Breast epithelium (tissue), 4 donors: ENCODE results near the gene DIPK1C. TPM values are rescaled to one million over a fixed set of nuclear protein-coding genes. Genes with fewer than 3 reads are reported as not detected.

Experiments
- DNase-seq, 2 donors: peaks; one replicate each; pipeline ENCODE4 v3.0.0-alpha.2; 2019; ENCODE audit warnings: low spot score in 2 of 2
- H3K27ac ChIP-seq, 2 donors: fragments of 200-600 bp; sonication (generic) in 1 of 2; one replicate each; pipeline ENCODE4 v1.5.1; 2016 to 2019; ENCODE audit warnings: mild to moderate bottlenecking in 1 of 2
- H3K27me3 ChIP-seq, 2 donors: fragments of 200-600 bp; sonication (generic) in 1 of 2; one replicate each; pipeline versions ENCODE4 v1.5.1 to v1.6.0; 2017 to 2019; ENCODE audit warnings: control low read depth in 1 of 2, mild to moderate bottlenecking in 1 of 2
- H3K36me3 ChIP-seq: fragments of 200-600 bp; one replicate; pipeline ENCODE4 v1.5.1; 2019
- H3K4me1 ChIP-seq, 2 donors: fragments of 200-600 bp; sonication (generic); one replicate each; pipeline ENCODE4 v1.5.1; 2016 to 2019; ENCODE audit warnings: control low read depth in 1 of 2
- H3K4me3 ChIP-seq, 3 donors: fragments of 200-600 bp; sonication (generic); 1 replicate in 2 of 3; 2 replicates in 1 of 3; pipeline ENCODE4 v1.5.1; 2016 to 2019; ENCODE audit warnings: mild to moderate bottlenecking in 3 of 3, moderate library complexity in 2 of 3
- H3K9me3 ChIP-seq, 2 donors: fragments of 200-600 bp; sonication (generic) in 1 of 2; one replicate each; pipeline ENCODE4 v1.5.1; 2016 to 2019; ENCODE audit warnings: control low read depth in 1 of 2
- CTCF ChIP-seq, 3 donors: fragments of 450-650 bp; IDR thresholded peaks; one replicate each; pipeline ENCODE4 v1.5.1; 2016 to 2017; ENCODE audit warnings: antibody characterized with exemption in 3 of 3, mild to moderate bottlenecking in 3 of 3, moderate library complexity in 3 of 3
- POLR2A ChIP-seq: fragments of 450-650 bp; IDR thresholded peaks from one replicate; pipeline ENCODE4 v1.6.1; 2016; ENCODE audit warnings: antibody characterized with exemption, mild to moderate bottlenecking, moderate library complexity
- POLR2AphosphoS5 ChIP-seq, 3 donors: sonication (generic); formaldehyde crosslinking; IDR thresholded peaks; one replicate each; pipeline ENCODE4 v1.6.1; 2017; ENCODE audit warnings: antibody characterized with exemption in 3 of 3
- intact Hi-C: fragments of 100-400 bp; cut with DNase I; formaldehyde crosslinking; loops from one replicate; pipeline ENCODE4 v1.15.1; 2023; ENCODE audit warnings: low total_unique reads
- total RNA-seq, 3 donors: library from RNA; depleted of rRNA; stranded (reverse); fragments of >200 nt; gene quantifications; one replicate each; pipeline ENCODE4 v1.1.0, GENCODE V29; 2016

DIPK1C gene
- total RNA-seq, 3 donors from 2014 or later = 0.16 TPM; not detected in 2

- H3K27ac ChIP-seq = no peak overlapping the region
- H3K4me1 ChIP-seq = no peaks in the 10 kb centered on the region
- H3K9me3 ChIP-seq = no peaks in the 10 kb centered on the region
- no peak for DNase-seq
- TF ChIP-seq POLR2A (no peak), POLR2AphosphoS5 (IDR thresholded peaks at IDR 0.05) (no peak), CTCF (IDR thresholded peaks at IDR 0.05) (no peak)
- intact Hi-C loops = no loop called here
- no peak overlapping the region for H3K4me3 ChIP-seq
- H3K36me3 ChIP-seq = no peaks in the 10 kb centered on the region
- H3K27me3 ChIP-seq = no peaks in the 10 kb centered on the region
These were observed 35.2 kb upstream of the DIPK1C start for GRCh38 chr18:74492259-74492658.

GRCh38 chr18:74489676-74490075, 32.6 kb upstream of the DIPK1C start:
- H3K27ac ChIP-seq = no peak overlapping the region
- H3K4me3 ChIP-seq = no peak overlapping the region
- no peaks in the 10 kb centered on the region for H3K9me3 ChIP-seq
- intact Hi-C loops = no loop called here
- no peak for TF ChIP-seq POLR2A
- no peak for TF ChIP-seq POLR2AphosphoS5 (IDR thresholded peaks at IDR 0.05)
- TF ChIP-seq CTCF (IDR thresholded peaks at IDR 0.05) = no peak
- no peak for DNase-seq
- no peaks in the 10 kb centered on the region for H3K27me3 ChIP-seq
- no peaks in the 10 kb centered on the region for H3K36me3 ChIP-seq
- H3K4me1 ChIP-seq = no peaks in the 10 kb centered on the region

GRCh38 chr18:74488864-74489263, 31.8 kb upstream of the DIPK1C start:
- no peaks in the 10 kb centered on the region for H3K9me3 ChIP-seq
- H3K4me1 ChIP-seq = no peaks in the 10 kb centered on the region
- no peak overlapping the region for H3K27ac ChIP-seq
- no peak for DNase-seq
- TF ChIP-seq POLR2A (no peak), POLR2AphosphoS5 (IDR thresholded peaks at IDR 0.05) (no peak), CTCF (IDR thresholded peaks at IDR 0.05) (no peak)
- intact Hi-C loops = no loop called here
- H3K4me3 ChIP-seq = no peak overlapping the region
- no peaks in the 10 kb centered on the region for H3K36me3 ChIP-seq
- H3K27me3 ChIP-seq = no peaks in the 10 kb centered on the region

GRCh38 chr18:74488354-74488753, 31.2 kb upstream of the DIPK1C start:
- Histone ChIP-seq H3K9me3 (no peaks in the 10 kb centered on the region), H3K36me3 (no peaks in the 10 kb centered on the region), H3K27ac (no peak overlapping the region), H3K27me3 (no peaks in the 10 kb centered on the region), H3K4me1 (no peaks in the 10 kb centered on the region), H3K4me3 (no peak overlapping the region)
- no peak for DNase-seq
- TF ChIP-seq POLR2A (no peak), CTCF (IDR thresholded peaks at IDR 0.05) (no peak), POLR2AphosphoS5 (IDR thresholded peaks at IDR 0.05) (no peak)
- intact Hi-C loops = no loop called here

GRCh38 chr18:74486119-74486849, 29.2 kb upstream of the DIPK1C start:
- Histone ChIP-seq H3K4me1 (no peaks in the 10 kb centered on the region), H3K4me3 (no peak overlapping the region), H3K27ac (no peak overlapping the region), H3K36me3 (no peaks in the 10 kb centered on the region), H3K27me3 (no peaks in the 10 kb centered on the region), H3K9me3 (no peaks in the 10 kb centered on the region)
- no peak for DNase-seq
- TF ChIP-seq POLR2AphosphoS5 (IDR thresholded peaks at IDR 0.05) (no peak), POLR2A (no peak), CTCF (IDR thresholded peaks at IDR 0.05) (no peak)
- intact Hi-C loops = no loop called here
